Putamen (tissue), 1 donor: Measurements from ENCODE around the gene LIMA1.

Experiments
- DNase-seq: peaks from one replicate; pipeline ENCODE4 v3.0.0-alpha.2; 2016; ENCODE audit warnings: low spot score

The LIMA1 gene

GRCh38 chr12:50129290-50129689 is 154.0 kb downstream of the LIMA1 start:
- no peak for DNase-seq

- DNase-seq = no peak
Observed at GRCh38 chr12:50127546-50127945, 155.8 kb downstream of the LIMA1 start.
